Hippocampal formation (tissue), 2 donors: ENCODE data around the gene FNDC3A.

Experiments used
- DNase-seq, 2 donors: peaks; one replicate each; lab custom pipeline; 2025; lab: John Stamatoyannopoulos, UW

The FNDC3A gene, protein sequence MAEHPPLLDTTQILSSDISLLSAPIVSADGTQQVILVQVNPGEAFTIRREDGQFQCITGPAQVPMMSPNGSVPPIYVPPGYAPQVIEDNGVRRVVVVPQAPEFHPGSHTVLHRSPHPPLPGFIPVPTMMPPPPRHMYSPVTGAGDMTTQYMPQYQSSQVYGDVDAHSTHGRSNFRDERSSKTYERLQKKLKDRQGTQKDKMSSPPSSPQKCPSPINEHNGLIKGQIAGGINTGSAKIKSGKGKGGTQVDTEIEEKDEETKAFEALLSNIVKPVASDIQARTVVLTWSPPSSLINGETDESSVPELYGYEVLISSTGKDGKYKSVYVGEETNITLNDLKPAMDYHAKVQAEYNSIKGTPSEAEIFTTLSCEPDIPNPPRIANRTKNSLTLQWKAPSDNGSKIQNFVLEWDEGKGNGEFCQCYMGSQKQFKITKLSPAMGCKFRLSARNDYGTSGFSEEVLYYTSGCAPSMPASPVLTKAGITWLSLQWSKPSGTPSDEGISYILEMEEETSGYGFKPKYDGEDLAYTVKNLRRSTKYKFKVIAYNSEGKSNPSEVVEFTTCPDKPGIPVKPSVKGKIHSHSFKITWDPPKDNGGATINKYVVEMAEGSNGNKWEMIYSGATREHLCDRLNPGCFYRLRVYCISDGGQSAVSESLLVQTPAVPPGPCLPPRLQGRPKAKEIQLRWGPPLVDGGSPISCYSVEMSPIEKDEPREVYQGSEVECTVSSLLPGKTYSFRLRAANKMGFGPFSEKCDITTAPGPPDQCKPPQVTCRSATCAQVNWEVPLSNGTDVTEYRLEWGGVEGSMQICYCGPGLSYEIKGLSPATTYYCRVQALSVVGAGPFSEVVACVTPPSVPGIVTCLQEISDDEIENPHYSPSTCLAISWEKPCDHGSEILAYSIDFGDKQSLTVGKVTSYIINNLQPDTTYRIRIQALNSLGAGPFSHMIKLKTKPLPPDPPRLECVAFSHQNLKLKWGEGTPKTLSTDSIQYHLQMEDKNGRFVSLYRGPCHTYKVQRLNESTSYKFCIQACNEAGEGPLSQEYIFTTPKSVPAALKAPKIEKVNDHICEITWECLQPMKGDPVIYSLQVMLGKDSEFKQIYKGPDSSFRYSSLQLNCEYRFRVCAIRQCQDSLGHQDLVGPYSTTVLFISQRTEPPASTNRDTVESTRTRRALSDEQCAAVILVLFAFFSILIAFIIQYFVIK

DNA sequence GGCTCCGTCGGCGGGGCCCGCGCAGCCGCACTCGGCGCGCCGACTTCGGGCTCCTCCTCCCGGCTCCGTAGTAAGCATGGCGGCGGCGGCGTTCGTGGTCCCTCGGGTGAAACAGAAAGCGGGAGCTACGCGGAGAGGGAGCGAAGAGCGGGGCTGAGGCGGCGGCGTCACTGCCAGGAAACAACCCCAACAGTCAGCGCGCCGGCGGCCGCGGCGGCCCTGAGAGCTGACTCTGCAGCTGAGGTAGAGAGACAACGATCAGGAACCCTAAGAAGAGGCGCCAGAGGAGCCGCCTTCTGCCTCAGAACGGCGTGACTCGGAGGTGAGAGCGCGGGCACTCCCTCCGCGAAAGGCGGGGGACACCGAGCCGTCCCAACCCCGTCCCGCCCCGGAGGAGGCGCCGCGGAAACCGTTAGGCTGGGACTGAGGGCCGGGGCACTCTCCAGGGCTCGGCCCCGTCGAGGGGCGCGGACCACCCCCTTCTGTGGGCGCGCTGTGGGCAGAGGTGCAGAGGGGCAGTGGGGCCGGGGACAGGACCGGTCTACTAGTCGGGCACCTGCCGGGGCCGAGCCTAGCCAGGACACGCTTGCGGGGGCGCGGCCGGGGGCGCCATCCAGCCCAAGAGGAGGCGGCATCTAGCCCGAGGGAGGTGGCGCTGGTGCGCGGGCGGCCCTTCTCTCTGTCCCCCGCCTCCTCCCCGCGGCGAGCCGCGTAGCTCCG is at the start of gene FNDC3A:
Gene FNDC3A, plus strand, starts transcription at position 57 of the 720 bp plus-strand sequence. CDS start 30,279 bp downstream, outside the sequence.
- DNase-seq, result peak; percentile 71 to 81

DNA sequence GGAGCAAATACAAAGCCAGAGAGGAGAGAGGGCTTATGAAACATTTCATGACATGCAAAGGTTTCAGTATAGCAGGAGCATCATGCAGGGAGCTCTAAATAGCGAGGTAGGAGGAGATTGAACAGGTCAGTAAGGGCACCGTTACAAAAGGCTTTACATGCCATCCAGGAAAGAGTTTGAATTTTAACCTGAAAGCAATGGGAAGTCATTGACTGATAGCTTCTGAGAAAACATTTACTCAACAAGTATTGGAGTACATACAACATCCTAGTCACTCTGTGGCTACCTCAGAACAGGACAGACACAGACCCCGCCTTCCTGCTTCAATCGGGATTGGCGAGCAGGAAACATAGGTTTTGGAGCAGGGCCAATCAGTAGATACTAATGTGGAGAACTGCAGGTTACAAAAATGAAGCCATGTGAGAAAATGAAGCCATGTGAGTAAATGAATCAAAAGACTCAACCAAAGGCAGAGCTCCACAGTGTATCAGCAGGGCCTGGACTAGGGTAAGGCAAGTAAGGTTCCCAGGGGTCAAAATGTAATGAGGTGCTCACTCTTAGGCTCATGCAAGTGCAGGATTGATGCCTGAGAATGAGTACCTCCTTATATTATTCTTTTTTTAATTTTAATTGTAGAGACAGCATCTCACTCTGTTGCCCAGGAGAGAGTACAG is 46.8 kb upstream of the FNDC3A start:
- DNase-seq, result no peak

DNA sequence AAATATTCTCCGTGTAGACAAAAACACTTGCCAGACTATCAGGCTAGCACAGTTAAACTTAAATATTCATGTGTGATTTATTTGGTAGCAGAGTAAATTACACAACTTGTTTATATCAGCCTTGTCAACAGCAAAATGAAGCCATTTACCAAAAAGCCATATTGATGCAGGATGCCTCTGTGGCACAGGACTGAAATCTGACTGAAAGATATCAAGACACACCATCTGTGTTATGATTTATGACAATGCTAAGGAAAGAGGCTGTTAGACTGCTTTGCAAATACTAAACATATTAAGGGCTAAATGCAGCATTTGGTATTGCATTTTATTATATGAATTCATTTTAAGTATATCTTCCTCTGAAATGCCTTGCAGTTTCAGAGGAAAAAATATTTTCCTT is 44.8 kb upstream of the FNDC3A start:
- DNase-seq, result no peak

DNA sequence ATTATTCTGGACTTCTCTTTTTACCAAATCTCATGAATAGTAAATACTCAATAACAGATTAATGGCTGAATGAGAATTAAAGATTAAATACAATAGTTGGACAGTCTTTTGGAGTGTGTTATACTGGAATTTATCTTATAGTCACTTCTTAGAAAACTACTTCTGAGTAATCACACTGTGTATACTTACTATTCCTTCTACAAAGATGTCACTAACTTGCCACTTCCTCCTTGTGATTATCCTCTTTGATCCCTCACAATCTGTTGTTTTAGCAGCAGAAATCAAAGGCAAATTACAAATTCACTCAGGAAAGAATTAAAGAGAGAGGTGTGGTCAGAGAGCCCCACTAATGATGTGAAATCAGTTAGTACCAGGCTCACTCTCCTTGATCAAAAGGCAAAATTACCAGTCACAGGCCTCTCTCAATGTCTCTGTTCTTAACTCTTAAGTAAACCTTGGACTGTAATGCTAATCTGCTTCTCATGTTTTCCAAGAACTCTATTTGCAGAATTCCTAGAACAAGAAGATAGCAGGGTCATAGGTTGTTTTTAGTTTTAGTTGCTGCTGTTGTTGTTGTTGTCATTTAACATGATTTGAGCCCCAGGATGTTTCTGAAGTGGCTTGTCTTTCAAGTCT is 37.3 kb upstream of the FNDC3A start:
- no peak for DNase-seq

DNA sequence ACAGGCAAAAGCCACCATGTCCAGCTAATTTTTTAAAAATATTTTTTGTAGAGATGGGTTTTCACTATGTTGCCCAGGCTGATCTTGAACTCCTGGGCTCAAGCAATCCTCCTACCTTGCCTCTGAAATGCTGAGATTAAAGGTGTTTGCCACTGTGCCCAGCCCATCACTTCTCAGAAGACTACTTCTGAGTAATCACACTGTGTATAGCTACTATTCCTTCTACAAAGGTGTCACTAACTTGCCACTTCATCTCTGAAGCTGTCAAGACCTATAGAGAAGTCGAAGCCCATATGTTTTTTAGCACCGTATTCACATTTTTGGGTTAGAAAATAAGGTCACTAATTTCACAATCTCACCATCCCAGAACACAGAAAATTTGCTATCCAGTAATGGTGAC is 36.0 kb upstream of the FNDC3A start:
- no peak for DNase-seq

DNA sequence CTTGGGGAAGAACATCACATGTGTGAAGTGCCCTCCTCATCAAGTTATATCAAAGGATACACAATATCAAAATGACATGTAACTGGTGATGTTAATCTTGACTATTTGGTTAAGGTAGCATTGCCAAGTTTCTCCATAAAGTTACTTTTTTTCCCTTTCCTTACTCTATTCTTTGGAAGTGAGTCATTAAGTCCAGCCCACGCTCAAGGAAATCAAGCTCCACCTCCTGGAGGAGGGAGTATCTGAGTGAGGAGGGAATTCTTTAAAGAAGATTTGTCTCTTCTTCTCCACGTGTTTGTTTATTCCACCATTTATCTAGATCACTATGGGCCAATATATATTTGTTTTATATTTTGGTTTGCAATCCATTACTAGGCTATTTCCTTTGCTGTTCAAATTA is 33.6 kb upstream of the FNDC3A start:
- no peak for DNase-seq

DNA sequence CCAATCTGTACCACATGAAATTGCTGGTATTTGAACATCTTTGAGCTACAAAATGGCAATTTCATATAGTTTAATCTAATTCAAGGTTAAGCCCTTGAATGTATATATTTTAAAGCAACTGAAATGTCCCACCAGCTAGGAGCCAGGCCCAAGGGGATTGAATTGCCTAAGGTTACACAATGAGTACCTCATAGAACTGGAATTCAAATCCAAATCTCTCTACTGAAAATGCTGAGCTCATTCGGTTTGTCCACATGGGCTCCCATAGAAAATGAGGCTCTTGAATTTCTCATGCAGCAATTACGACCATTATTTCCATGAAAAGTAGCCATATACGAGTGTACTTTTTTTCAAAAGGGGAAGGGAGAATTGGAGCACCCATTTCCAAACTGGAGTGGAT is 31.5 kb upstream of the FNDC3A start:
- DNase-seq, result no peak

DNA sequence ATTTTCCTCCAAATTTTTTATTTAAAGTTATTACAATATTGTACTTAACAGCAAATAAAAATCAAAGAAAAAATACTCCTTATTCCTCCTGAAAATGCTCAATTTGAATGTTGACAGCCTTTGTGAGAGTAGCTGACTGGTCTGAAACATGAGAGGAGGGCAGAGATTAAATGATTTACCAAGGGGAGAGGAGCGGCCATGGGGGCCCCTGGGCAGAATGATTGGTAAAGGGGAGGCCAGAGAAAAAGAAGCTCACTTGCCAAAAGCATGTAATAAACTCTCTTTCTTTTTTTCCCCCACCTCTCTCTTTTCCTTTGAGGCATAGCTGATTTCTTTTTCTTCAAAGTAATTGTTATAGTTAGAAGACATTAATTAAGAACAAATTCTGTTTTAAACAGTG is 30.1 kb upstream of the FNDC3A start:
- DNase-seq, result no peak

DNA sequence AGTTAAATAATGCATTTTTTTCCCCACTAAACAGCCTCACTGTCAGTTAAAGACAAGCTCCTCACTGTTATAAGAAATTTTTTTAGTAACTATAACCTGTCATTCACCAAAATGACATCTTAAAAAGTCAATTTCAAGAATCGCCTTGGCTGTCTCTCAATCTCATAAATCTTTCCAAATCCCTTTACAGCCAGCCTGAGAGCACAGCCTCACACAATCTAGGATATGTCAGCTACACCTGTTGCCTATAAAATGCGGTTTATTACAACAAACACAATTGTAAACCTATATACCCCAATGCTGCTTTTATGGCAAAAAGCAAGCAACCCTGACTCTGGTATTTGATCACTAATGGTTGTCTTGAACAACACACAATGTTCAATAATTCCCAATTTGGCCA is 29.5 kb upstream of the FNDC3A start:
- DNase-seq, result no peak

DNA sequence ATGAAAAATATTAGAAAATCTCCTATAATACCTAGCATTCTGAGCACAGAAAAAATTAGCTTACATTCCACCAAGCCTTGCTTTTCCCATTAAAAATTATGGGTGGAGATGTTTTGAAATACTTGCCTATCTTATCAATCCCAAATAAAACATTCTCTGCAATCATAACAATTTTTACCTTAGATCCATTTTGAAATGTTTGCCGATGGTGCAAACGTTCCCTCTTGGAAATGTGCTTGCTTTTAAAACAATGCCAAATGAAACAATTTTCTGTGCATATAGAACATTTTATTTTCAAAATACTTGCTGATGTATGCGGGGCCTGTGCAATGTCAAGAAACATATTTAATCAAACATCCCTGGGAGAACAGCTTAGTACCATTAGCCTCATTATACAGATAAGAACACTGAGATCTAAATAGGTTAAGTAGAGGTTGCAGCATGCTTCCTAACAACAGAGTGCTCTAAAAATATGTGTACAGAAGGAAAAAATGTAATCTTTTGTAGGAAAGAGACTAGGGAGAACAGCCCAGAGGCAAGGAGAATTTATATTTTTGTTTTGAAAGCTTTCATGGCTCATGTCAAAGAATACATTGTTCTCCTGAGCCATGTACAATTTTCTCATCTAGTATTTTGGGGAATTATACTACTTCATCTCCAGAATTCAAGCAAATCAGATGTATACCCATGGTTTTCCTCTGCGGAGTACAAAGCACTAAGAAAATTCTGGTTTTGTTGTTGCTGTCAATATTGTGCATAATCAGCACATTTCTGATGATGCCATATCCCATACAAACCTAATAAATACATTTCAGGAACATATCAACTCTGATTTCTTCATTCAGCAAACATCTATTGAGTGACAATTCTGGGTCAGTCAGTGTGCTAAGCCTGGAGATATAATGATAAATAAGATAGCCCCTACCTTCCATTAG is 25.9 kb upstream of the FNDC3A start:
- no peak for DNase-seq

DNA sequence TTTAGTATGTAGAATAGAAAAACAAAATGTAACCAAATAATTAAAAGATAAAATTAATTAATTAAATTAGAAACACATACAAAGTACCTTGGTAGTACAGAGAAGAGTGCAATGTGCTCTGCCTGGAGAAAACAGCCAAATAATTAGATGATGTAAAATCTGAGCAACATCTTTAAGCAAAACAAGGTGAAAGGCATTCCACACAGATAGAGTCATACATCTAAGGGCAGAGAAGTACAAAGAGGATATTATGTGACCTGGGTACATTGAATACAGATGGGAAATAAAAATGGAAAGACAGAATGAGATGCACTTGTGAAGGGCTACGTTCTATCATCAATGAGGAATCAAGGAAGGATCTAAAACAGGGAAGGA is 25.2 kb upstream of the FNDC3A start:
- no peak for DNase-seq

DNA sequence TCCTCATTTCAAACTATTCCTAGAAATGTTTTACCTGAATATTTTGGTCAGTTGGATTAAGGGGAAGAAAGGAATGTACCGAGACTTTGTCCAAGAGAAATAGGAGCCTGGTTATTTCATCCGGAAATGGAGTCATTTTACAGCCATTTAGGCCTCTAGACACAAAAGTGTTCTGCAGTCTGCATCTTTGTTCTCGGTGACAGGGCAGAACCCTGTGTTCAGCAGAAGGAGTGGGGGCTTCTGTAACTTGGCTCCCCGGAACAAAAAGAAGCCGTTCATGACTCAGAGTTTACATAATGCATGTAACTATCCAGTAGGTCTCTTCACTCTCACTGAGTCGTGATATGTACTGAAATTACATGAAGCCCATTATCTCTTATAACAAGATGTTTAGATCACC is 21.6 kb upstream of the FNDC3A start:
- no peak for DNase-seq

DNA sequence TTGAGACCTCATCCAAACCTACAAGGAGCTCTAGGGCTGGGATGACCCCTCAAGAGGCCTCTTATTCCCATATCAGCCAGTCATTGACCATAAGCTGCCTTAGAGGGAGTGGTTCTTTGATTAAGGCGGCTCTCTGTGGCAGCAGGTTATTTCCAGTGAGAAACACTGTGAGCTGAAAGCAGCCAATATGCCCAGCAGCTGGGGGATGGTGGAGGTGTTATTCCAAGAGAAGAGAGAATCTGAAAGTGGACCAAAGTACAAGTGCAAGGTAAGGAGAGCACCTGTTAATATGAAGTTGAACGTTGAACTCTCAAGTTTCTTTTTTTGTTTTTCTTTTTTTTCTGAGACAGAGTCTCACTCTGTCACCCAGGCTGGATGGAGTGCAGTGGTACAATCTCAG is 20.2 kb upstream of the FNDC3A start:
- DNase-seq, result no peak

DNA sequence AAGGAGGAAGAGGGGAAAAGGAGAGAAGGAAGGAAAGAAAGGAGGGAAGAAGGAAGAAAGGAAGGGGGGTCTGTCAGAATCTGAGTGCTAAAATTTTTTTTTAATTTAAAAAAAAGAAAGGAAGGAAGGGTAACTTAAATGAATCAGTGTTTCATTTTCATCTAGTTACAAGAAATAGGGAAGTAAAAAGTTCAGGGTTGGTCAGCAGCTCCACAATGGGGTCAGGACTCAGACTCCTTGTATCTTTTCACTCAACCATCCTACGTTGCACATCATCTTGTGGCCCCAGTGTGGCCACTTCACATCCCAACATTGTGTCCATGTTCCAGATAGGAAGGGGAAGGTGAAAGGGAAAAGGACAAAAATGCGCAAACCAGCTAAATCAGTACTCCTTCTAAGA is 14.3 kb upstream of the FNDC3A start:
- DNase-seq, result no peak

DNA sequence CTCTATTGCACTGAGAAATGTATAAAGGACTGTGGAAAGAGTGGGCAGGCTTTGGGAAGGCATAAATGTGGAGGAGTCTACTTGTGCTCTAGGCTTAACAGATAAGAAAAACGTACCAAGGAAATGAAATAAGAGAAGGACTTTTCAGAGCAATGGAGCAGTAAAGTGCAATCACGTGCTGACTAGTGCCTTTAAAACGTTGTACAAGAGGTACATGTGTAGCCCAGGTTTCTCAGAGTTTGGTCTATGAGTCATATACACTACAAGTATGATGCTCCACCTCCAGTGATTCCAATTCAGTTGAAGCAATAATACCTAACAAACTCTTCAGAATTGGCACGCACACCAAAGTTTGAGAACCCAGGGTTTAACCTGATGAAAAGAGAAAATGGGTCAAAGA is 13.4 kb upstream of the FNDC3A start:
- DNase-seq, result no peak

DNA sequence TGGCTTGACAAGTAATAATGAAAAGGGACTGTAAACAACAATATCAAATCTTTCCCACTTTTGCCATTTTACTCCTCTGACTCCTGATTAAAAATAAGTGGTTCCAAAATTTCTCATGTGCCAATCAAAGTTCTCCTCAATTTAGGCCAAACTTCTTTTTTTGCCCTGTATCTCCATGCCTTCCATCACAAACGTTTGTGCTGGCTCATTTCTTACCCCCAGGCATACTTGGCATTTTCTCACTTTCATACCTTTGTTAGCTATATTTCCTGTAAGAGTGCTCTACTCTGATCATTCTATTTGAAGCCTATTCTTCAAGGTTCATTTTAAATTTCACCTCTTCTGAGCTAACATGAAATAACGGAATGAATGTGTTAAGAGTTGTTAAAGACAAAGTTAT is 10.0 kb upstream of the FNDC3A start:
- no peak for DNase-seq

DNA sequence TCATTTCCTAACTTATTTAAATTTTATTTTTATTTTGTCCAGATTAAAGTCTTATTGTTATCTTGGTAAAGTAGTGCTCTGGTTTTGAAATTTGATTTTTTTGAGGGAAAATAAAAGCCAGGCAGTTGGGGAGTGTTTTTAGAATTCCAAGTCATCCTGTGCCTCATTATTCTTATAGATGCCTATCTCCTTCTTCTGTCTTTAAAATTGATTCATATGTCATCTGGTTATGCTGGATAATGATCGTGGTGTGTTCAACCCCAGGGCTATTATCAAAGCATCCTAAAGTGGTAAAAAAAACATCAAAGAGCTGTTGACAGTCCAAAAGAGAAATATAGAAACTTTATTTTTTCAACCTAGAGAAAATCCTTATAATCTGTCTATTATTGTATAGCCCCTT is 6.0 kb upstream of the FNDC3A start:
- DNase-seq, result no peak

DNA sequence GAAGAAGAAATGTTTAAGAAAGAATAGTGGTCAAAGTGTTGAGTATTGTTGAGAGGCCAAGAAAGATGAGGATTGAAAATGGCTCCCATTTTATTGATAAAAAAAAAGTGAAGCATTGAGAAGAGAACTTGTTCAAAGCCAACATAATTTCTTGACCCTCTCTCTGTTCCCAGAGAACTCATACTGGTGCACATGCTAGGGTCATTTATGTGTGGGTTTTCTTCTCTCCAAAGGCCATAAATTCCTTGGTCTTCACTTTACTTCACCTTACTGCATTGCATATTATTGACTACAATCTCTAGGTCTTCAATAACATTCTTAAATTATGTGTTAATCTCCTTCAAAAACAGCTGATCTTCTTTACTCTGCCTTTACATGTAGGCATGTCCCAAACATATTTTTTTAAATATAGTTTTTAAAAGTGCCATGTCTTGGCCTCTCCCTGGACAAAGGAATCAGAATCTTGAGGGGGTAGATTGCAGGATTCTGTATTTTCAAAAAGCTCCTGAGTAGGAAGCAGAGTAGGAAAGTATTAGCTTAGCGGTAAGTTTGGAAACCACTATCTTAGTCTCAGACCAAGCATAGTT is 1.8 kb upstream of the FNDC3A start:
- no peak for DNase-seq
